KBM-7 (cell line): ENCODE measurements around the gene ADARB2.
"Not testable (repeated sequence)": the region's sequence is repeated elsewhere in the genome, so short reads cannot be mapped to it uniquely, and the experiment has no call there.

ENCODE experiments used
- DNase-seq: peaks from one replicate; pipeline ENCODE4 v3.0.0-alpha.2; 2015
- in situ Hi-C: fragments of 300-500 bp; cut with MboI; formaldehyde crosslinking; loops from 2 replicates; pipeline ENCODE4 v1.14.3; 2020; ENCODE audit warnings: low sequenced_read_pairs, low pct_unique_long_range_greater_than_20kb, mixed read lengths

ADARB2 gene

GRCh38 chr10:1166101-1166827, 571.1 kb downstream of the ADARB2 start:
- in situ Hi-C loops = no loop called here
- DNase-seq = no peak

GRCh38 chr10:1163831-1164230, 573.5 kb downstream of the ADARB2 start:
- DNase-seq = no peak
- in situ Hi-C loops = no loop called here

GRCh38 chr10:1163204-1163660, 574.1 kb downstream of the ADARB2 start:
- in situ Hi-C loops = no loop called here
- no peak for DNase-seq

- DNase-seq = no peak
- in situ Hi-C loops = no loop called here
Observed at GRCh38 chr10:1162481-1163203, 574.7 kb downstream of the ADARB2 start.

GRCh38 chr10:1161315-1161673, 576.0 kb downstream of the ADARB2 start:
- in situ Hi-C loops, DNase-seq: not testable (repeated sequence)

- DNase-seq = no peak
- in situ Hi-C loops = no loop called here
Observed at GRCh38 chr10:1160561-1161314, 576.6 kb downstream of the ADARB2 start.

- DNase-seq = no peak
- in situ Hi-C loops = no loop called here
Observed at GRCh38 chr10:1159131-1160061, 577.9 kb downstream of the ADARB2 start.

DNA sequence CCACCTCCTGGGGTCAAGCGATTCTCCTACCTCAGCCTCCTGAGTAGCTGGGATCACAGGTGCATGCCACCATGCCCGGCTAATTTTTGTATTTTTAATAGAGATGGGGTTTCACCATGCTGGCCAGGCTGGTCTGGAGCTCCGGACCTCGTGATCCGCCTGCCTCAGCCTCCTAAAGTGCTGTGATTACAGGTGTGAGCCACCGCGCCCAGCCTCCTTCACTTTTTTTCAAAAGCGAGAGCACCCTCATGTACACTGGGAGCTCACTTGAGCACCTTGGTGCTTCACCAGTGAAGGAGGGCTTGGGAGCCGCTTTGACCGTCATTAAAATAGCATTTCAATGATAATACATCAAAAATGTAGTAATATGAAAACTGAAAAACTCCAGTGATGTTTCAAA, 578.8 kb downstream of the ADARB2 start:
- DNase-seq, in situ Hi-C loops: not testable (repeated sequence)

GRCh38 chr10:1158066-1158465, 579.3 kb downstream of the ADARB2 start:
- in situ Hi-C loops = no loop called here
- DNase-seq = no peak

GRCh38 chr10:1157615-1157933, 579.8 kb downstream of the ADARB2 start:
- in situ Hi-C loops = no loop called here
- no peak for DNase-seq

DNA sequence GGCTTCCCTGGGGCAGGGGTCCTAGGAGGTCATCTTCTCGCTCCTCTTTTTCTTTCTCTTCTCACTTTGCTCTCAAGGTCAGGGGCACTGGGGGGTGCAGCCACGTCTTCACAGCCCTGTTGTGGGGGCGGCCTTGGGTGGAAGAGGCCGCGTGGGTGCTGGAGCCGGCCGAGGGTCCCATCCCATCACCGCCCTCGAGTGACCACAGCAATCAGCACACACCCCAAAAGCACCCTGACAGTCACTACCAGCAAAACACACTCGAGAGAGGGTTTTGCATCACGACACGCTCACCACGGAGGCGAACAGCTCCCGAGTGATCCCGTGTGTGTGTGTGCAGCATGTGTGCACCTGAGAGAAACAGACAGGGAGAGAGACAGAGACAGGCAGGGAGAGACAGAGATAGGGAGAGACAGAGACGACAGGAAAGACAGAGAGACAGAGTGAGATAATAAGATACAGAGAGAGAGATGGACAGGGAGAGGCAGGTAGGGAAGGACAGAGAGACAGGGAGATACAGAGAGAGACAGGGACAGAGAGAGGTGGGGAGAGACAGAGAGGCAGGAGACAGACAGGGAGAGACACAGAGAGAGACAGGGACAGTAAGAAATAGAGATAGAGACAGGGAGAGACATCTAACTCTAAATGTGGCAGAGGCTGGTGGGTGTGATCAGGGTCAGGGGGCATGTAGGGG, 580.3 kb downstream of the ADARB2 start:
- in situ Hi-C loops = no loop called here
- DNase-seq = no peak

DNA sequence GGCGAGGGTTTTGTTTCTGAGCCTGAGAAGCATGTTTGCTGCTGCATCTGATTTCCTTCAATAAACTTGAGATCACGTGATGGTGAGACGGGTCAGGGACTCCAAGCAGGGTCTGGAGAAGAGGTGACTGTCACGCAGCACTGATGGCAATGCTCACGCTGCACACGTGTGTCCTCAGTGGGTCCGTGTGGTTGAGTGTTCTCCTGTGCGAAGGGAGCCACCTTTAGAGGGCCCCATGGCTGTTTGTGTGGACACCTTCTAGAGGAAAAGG, 580.8 kb downstream of the ADARB2 start:
- in situ Hi-C loops = no loop called here
- no peak for DNase-seq

GRCh38 chr10:1155791-1156615, 581.3 kb downstream of the ADARB2 start:
- DNase-seq = no peak
- in situ Hi-C loops = no loop called here

GRCh38 chr10:1154531-1155295, 582.6 kb downstream of the ADARB2 start:
- DNase-seq = no peak
- in situ Hi-C loops = no loop called here

GRCh38 chr10:1153805-1154351, 583.4 kb downstream of the ADARB2 start:
- no peak for DNase-seq
- in situ Hi-C loops = no loop called here

GRCh38 chr10:1153251-1153763, 584.0 kb downstream of the ADARB2 start:
- no peak for DNase-seq
- in situ Hi-C loops = no loop called here
